AG09309 (cell line): ENCODE measurements around the gene TTC28.

ENCODE experiments used
- DNase-seq: peaks from one replicate; pipeline ENCODE4 v3.0.0-alpha.2; 2010; ENCODE audit warnings: low read depth
- H3K4me3 ChIP-seq: 2 replicates; pipeline ENCODE4 v1.5.1; 2011; ENCODE audit warnings: mild to moderate bottlenecking, low read depth, low read length, moderate library complexity; ENCODE audit not compliant: control insufficient read depth
- TF ChIP-seq, protein P1 (sequence below): IDR thresholded peaks from 2 replicates; pipeline ENCODE4 v1.5.1; 2011; ENCODE audit warnings: mild to moderate bottlenecking, low read depth, low read length, inconsistent platforms; ENCODE audit not compliant: insufficient read depth, control insufficient read depth; ENCODE audit errors: missing control alignments

TTC28 gene

DNA sequence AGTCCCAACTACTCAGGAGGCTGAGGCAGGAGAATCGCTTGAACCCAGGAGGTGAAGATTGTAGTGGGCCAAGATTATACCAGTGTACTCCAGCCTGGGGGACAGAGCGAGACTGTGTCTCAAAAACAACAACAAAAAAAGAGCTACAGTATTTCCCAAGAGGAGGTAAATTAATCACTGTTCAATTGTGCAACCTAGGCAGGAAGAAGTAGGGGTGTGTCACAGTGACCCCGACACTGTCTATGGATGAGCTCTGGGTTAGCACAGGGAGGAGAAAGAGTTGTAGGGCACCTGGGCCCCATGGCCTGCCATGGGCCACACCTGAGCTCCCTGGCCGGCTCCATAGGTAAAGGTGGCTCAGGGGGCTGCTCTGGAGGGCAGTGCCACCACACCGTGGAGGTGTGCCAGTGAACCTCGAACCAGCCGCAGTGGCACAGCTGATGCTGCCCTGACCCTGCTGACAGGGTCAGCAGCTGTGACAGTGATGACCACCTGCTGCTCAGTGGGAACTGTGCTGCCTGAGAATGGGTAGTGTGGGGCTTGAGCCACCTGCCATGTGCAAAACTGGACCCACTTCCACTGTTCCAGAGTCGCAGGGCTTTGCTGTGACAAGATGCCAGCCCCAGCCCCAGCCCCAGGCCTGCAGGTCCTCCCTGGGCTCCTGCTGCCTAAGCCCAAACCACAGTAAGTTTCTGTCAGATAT, 676.6 kb downstream of the TTC28 start:
- no peak overlapping the region for H3K4me3 ChIP-seq
- no peak for DNase-seq
- TF ChIP-seq, protein P1, sequence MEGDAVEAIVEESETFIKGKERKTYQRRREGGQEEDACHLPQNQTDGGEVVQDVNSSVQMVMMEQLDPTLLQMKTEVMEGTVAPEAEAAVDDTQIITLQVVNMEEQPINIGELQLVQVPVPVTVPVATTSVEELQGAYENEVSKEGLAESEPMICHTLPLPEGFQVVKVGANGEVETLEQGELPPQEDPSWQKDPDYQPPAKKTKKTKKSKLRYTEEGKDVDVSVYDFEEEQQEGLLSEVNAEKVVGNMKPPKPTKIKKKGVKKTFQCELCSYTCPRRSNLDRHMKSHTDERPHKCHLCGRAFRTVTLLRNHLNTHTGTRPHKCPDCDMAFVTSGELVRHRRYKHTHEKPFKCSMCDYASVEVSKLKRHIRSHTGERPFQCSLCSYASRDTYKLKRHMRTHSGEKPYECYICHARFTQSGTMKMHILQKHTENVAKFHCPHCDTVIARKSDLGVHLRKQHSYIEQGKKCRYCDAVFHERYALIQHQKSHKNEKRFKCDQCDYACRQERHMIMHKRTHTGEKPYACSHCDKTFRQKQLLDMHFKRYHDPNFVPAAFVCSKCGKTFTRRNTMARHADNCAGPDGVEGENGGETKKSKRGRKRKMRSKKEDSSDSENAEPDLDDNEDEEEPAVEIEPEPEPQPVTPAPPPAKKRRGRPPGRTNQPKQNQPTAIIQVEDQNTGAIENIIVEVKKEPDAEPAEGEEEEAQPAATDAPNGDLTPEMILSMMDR: no peak

DNA sequence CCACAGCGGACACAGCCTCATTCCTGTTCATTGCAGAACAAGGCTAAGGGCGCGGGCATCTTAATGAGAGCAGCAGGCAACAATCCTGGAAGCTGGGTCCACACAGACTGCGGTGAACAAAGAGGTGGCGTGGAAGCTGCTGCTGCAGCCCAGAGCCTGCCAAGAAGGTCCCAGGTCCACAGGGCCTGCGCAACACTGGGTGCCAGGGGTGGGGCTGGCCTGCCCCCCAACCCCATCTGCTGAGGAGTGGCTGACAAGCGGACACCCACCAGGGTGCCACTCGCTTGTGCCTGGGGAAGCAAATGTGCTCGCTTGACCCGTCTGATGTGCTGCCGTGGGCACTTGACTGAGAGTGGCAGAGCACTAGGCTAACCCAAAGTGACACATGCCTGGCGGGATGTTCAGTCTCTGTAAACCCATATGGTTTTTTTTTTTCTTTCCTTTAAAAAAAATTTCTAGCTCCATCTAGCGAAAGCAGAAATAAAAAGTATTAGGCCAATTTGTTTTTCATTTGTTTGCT, 677.4 kb downstream of the TTC28 start:
- TF ChIP-seq, protein P1: no peak
- H3K4me3 ChIP-seq: no peak overlapping the region
- DNase-seq: no peak

DNA sequence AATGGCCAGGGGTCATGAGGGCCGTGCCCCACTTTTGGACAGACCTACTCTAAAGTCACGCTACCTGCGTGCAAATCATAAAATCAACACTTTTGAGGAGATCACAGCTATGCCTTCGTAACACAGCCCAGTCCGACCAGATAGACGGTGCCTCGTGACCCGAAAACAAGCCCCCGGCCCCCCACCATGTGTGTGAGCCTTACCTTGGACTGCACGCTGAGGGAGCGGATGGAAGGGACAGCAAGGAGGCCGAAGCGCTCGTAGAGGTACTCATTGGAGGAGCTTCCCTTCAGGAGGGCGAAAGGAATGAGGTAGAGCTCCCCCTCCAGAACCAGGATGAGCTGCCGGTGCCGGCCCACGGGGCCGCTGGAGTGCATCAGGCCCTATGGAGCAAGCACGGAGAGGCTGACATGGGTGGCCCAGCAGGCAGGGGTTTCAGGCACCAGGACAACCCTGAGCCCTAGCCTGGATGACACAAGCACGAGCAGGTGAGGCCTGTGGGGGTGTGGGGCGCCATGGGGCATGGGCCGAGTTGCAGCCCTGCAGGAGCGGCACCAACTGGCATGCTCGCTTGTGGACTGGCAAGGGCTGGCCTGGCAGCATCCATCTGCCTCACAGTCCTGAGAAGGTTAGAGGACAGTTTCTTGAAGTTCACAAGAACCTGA, 678.3 kb downstream of the TTC28 start:
- TF ChIP-seq, protein P1: no peak
- no peak for DNase-seq
- H3K4me3 ChIP-seq: no peak overlapping the region

DNA sequence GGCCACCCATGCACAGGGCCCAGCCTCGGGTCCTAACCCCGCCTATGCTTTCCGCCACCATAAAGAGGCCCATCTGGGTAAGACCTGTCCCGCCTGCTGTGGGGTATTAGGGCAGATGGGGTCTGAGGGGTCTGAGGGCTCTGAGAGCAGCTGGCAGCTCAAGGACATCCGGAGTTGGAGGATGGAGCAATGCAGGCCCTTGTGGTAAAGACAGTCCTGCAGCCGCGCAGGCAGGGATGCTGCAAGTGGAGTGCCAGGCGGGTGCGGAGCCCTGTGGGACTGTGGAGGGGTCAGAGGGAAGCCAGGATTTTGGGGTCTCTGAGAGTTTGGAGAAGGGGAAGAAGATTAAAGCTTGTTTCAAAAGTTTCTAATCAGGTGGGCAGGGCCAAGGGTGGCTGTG, 679.3 kb downstream of the TTC28 start:
- TF ChIP-seq, protein P1: no peak
- no peak for DNase-seq
- no peak overlapping the region for H3K4me3 ChIP-seq

DNA sequence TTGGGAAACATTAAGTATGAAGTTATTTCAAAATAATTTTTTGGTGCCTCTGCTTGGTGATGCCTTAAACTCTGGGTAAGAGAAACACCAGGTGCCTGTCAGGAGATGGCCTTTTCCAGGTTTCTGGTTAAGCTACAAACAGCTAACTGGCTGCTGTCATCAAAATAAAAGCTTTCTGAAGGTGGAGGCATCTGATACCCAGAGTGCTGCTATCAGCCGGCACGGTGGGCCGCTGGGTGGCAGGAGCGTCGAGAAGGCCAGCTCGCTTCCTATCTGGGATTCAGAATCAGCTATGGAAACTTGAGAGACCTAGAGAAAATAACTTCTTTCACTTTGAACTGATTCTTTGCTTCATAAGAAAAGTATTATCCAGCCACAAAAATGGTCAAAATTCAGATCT, 679.8 kb downstream of the TTC28 start:
- DNase-seq: no peak
- no peak overlapping the region for H3K4me3 ChIP-seq
- TF ChIP-seq, protein P1: no peak

DNA sequence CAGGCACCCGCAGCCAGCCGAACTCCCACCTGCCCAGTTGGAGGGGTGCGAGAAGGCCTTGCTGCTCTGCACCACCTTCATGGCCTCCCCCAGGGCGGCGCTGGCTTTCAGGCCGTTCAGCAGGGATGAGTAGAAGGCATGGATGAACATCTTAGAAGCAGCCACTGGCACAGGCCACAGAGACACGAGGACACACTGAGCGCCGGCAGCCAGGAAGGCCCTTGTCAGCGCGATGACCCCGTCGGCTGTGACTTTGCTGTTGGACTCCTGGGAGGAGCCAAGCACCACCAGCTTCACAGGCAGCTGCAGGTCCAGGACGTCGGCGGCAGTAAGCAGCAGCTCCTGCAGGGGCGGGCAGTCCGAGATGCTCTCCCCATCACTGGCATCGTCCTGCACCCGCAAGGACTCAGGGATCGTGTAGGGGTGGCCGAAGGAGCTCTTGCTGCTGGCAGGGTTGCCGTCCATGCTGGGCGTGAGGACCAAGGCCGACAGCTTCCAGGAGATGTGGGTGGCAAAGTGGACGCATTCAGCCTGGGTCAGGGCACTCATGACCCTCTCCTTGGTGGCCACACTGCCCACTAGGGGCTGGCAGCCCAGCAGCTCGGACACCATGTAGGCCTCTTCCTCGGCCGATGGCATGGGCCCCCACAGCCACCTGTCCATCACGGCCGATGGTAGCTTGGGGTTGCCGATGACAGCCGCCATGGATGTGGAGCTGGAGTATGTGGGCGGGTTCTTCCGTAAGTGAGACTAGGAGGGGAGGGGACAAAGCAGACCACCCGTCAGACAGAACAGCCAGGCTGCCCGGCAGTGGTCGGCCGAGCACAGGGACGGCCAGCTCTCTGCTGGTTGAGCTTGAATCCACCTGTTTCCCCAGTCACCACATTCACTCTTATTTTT, 680.9 kb downstream of the TTC28 start:
- no peak for DNase-seq
- TF ChIP-seq, protein P1: no peak

More for the DNA sequence above, 680.9 kb downstream of the TTC28 start:
- no peak overlapping the region for H3K4me3 ChIP-seq
